HG03342 (cell line): ENCODE measurements around the gene ATP5F1D.

Experiments
- ATAC-seq: cut with Tn5 transposase; IDR thresholded peaks from one replicate; pipeline ENCODE4 v1.9.1; 2021; ENCODE audit warnings: mild to moderate bottlenecking, moderate library complexity; ENCODE audit not compliant: unreplicated experiment

Gene ATP5F1D

DNA sequence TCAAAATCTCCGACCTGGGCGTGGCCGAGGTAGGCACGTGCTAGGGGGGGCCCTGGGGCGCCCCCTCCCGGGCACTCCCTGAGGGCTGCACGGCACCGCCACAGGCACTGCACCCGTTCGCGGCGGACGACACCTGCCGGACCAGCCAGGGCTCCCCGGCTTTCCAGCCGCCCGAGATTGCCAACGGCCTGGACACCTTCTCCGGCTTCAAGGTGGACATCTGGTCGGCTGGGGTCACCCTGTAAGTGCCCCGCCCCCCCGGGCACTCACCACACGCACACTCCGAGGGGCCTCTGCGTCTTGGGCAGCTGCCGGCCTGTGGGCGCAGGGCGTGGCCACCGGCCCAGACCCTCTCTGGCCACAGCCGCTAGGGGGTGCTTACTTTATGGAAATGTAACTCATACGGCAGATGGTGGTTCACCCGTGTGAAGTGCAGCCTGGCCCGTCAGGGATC lies 21.0 kb upstream of the ATP5F1D start:
- no peak for ATAC-seq

- no peak for ATAC-seq
These were observed 20.3 kb upstream of the ATP5F1D start for GRCh38 chr19:1220976-1221903.

DNA sequence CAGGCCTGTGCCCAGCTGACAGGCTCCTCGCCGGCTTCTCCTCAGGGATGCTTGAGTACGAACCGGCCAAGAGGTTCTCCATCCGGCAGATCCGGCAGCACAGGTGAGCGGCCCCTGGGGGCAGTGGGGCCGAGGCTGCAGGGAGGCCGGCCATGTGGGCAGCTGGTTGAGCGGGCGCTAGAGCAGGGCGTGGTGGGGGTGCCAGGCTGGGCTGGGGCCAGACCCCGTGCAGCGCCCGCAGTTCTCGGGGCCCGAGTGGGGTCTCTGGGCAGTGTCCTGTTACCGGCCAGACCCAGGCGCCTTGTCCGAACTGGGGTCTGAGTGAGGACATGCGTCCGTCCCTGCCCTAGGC lies 19.7 kb upstream of the ATP5F1D start:
- ATAC-seq: no peak

GRCh38 chr19:1222394-1222793 lies 19.2 kb upstream of the ATP5F1D start:
- ATAC-seq: no peak

- no peak for ATAC-seq
These were observed 18.3 kb upstream of the ATP5F1D start for GRCh38 chr19:1223018-1223855.

GRCh38 chr19:1224047-1224825 lies 17.3 kb upstream of the ATP5F1D start:
- no peak for ATAC-seq

DNA sequence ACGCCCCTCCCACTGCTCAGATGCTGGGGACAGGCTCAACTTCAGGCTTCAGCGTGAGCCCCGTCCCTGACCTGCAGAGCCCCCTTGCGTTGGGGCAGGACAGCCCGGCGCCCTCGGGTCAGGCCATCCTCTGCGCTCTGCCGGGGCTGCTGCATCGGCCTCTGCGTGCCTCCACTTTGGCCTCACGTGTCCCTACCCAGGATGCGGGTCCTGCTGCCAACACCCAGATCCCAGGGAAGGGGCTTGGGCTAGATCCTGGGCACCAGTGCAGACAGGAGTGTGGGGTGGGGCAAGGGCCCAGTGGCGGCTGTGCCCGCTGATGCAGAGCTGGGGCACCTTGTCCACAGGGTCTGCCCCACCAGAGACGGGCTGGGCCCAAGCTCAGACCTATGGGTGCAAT lies 16.7 kb upstream of the ATP5F1D start:
- no peak for ATAC-seq

GRCh38 chr19:1225440-1226226 lies 15.9 kb upstream of the ATP5F1D start:
- ATAC-seq: no peak

- no peak for ATAC-seq
These were observed 15.4 kb upstream of the ATP5F1D start for GRCh38 chr19:1226227-1226518.

DNA sequence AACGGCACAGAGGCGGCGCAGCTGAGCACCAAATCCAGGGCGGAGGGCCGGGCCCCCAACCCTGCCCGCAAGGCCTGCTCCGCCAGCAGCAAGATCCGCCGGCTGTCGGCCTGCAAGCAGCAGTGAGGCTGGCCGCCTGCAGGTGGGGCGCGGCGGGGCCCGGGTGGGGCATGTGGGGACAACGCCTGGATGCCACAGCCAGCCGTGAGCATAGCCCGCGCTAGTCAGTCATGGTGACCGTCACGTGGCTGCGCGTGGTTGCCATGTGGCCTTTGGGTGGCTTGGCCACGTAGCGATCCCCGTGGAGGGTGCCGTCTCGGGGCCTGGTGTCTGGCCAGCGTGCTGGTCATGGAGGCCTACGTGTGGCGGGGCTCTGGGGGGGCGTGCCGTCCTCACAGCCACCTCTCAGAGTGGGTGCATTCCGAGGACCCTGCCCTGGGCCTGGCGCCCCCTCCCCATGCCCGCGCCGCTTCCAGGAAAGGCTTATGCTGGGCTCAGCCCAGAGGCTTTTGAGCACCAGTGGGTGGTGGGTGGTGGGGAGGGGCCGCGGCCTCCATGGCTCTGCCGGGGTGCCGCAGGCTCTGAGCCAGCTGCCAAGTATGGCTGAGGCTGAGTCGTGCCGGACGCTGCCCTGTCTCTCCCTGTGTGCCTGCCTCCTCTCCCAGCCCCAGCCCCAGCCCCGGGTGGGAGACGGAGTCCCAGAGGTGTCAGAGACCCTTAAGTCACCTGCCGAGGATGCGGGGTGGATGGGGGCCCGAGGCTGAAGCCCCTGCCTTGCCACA lies 14.8 kb upstream of the ATP5F1D start:
- no peak for ATAC-seq

GRCh38 chr19:1227304-1228054 lies 14.1 kb upstream of the ATP5F1D start:
- no peak for ATAC-seq

DNA sequence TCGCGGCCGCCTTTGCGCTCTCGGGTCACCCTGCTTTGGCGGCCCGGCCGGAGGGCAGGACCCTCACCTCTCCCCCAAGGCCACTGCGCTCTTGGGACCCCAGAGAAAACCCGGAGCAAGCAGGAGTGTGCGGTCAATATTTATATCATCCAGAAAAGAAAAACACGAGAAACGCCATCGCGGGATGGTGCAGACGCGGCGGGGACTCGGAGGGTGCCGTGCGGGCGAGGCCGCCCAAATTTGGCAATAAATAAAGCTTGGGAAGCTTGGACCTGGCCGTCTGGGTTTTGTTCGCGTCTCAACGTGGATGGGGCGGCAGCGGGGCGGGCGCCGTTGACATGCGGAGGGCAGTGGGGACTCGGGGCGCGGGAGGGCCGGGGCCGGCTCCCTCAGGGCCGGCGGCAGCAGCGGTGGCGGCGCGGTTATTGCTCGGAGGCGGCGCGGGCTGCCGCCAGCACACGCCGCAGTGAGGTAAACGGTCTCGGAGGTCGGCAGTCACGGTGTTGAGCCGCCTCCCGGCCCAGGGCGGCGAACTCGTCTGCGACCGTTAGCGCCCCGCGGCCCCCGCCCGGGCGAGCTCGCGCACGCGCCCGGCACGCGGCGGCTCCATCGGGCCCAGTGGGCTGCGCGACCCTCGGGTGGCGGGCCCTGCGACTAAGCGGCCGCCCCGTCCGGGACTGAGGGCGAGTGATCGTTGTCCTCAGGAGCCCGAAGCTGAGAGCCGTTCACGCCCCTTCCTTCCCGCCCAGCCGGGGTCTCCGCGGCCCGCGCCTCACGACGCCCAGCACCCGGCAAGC lies 13.2 kb upstream of the ATP5F1D start:
- ATAC-seq: no peak

DNA sequence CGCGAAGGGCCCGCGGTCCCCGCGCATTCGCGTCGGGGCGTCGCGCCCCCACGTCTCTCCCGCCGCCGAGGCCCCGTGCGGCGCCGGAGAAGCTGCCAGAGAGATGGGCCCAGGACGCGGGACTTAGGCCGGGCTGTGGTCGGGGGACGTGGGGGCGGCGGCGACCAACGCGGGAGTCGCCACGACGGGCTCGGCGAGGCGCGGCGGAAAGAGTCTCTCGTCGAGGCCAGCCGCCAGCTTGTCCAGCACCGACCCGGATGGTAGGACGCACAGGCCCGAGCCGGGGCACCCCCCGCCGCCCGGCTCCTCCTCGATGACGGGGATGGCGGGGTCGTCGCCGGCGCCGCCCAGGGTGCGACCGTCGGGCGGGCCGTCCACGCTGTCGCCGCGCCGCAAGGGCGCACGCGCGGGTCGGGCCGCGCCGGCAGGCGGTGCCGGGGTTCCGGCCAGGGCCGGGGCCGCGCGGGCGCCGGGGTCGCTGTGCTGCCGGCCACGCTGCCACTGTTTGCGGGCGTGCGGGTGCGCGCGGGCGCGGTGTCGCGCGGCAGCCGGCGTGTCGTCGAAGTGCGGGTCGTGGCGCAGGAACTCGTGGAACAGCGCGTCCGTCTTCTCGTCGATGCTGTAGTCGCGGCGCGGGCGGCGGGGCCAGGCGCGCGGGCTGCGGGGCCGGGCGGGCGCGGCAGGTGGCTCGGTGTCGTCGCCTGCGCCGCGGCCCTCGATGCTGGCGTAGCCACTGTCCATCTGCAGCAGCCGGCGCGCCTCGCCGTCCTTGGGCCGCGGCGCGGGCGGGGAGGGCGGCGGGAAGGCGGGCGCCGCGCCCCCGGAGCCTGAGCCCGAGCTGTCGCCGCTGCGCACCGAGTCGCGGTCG lies 12.3 kb upstream of the ATP5F1D start:
- no peak for ATAC-seq

- no peak for ATAC-seq
These were observed 11.4 kb upstream of the ATP5F1D start for GRCh38 chr19:1229924-1230782.

- no peak for ATAC-seq
These were observed 10.6 kb upstream of the ATP5F1D start for GRCh38 chr19:1230783-1231489.
